Esophagus muscularis mucosa (tissue), 4 donors: ENCODE results near the gene ATP1A1. TPM values are rescaled to one million over a fixed set of nuclear protein-coding genes. Genes with fewer than 3 reads are reported as not detected.

Source experiments
- DNase-seq: peaks from one replicate; pipeline ENCODE4 v3.0.0-alpha.2; 2017; ENCODE audit errors: extremely low spot score
- H3K27ac ChIP-seq, 4 donors: fragments of 200-600 bp; sonication (generic); replicated peaks in 1 of 4; 1 replicate in 3 of 4; 2 replicates in 1 of 4; pipeline ENCODE4 v1.5.1; 2016 to 2019; ENCODE audit warnings: mild to moderate bottlenecking in 1 of 4
- H3K27me3 ChIP-seq, 4 donors: fragments of 200-600 bp; sonication (generic); one replicate each; pipeline versions ENCODE4 v1.5.1 to v1.6.0; 2016 to 2019
- H3K36me3 ChIP-seq, 4 donors: fragments of 200-600 bp; sonication (generic); one replicate each; pipeline ENCODE4 v1.5.1; 2016 to 2019
- H3K4me1 ChIP-seq, 4 donors: fragments of 200-600 bp; sonication (generic); one replicate each; pipeline ENCODE4 v1.5.1; 2016 to 2019
- H3K4me3 ChIP-seq, 4 donors: fragments of 200-600 bp; sonication (generic); 1 replicate in 2 of 4; 2 replicates in 2 of 4; pipeline ENCODE4 v1.5.1; 2016 to 2019; ENCODE audit warnings: mild to moderate bottlenecking in 4 of 4, moderate library complexity in 1 of 4
- H3K9me3 ChIP-seq, 4 donors: fragments of 200-600 bp; sonication (generic); 1 replicate in 3 of 4; 2 replicates in 1 of 4; pipeline ENCODE4 v1.5.1; 2016 to 2019
- EP300 ChIP-seq: sonication (generic); formaldehyde crosslinking; IDR thresholded peaks from one replicate; pipeline ENCODE4 v1.6.1; 2017; ENCODE audit warnings: antibody characterized with exemption
- POLR2A ChIP-seq: fragments of 450-650 bp; IDR thresholded peaks from one replicate; pipeline ENCODE4 v1.6.1; 2017; ENCODE audit warnings: antibody characterized with exemption, moderate library complexity, mild to moderate bottlenecking, low read depth
- POLR2AphosphoS5 ChIP-seq, 2 donors: sonication (generic); formaldehyde crosslinking; IDR thresholded peaks; one replicate each; pipeline ENCODE4 v1.6.1; 2017; ENCODE audit warnings: antibody characterized with exemption in 2 of 2
- WGBS: methylation state at CpG from one replicate; pipeline ENCODE4 v1.1.5; 2018; 5-methylcytosine and 5-hydroxymethylcytosine counted together
- intact Hi-C: fragments of 100-400 bp; cut with DNase I; formaldehyde crosslinking; loops from one replicate; pipeline ENCODE4 v1.15.1; 2023
- total RNA-seq, 4 donors: library from RNA; depleted of rRNA; stranded (reverse); fragments of >200 nt; gene quantifications; one replicate each; pipeline versions ENCODE4 v1.1.0 to v1.2.1, GENCODE V29; 2016
- TF ChIP-seq, protein P1 (sequence below), 3 experiments: fragments of 200-600 bp in 2 of 3; fragments of 450-650 bp in 1 of 3; sonication (generic) in 2 of 3; IDR thresholded peaks; one replicate each; pipeline ENCODE4 v1.5.1; 2017 to 2019; ENCODE audit warnings: antibody characterized with exemption in 3 of 3, mild to moderate bottlenecking in 2 of 3, moderate library complexity in 1 of 3

Gene ATP1A1
- total RNA-seq, 4 donors from 2014 or later, result 90.1 to 196 (median 157) TPM

DNA sequence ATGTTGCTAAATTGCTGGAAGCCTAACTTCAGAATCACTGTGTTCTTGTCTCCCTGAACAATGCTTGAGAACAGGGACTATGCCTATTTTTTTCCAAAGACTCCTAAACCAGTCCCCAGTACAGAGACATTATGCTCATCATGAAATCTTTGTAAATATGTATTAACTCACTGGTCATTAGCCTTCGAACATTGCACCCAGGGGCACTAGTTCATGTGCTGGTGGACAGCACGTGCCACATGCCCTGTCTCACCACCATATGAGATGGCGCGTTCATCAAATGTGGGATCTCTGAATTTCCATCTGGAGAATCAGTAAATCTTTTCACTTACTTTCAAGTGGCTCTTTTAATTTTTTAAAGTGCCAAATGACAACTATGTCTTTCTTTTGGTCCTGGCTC, 11.0 kb upstream of the ATP1A1 start:
- 98% methylated on average over 4 of the region's 4 CpGs for WGBS
- no peak for DNase-seq
- TF ChIP-seq EP300, result no peak
- no peak for TF ChIP-seq POLR2AphosphoS5 (IDR thresholded peaks at IDR 0.05)
- TF ChIP-seq, protein P1, sequence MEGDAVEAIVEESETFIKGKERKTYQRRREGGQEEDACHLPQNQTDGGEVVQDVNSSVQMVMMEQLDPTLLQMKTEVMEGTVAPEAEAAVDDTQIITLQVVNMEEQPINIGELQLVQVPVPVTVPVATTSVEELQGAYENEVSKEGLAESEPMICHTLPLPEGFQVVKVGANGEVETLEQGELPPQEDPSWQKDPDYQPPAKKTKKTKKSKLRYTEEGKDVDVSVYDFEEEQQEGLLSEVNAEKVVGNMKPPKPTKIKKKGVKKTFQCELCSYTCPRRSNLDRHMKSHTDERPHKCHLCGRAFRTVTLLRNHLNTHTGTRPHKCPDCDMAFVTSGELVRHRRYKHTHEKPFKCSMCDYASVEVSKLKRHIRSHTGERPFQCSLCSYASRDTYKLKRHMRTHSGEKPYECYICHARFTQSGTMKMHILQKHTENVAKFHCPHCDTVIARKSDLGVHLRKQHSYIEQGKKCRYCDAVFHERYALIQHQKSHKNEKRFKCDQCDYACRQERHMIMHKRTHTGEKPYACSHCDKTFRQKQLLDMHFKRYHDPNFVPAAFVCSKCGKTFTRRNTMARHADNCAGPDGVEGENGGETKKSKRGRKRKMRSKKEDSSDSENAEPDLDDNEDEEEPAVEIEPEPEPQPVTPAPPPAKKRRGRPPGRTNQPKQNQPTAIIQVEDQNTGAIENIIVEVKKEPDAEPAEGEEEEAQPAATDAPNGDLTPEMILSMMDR (IDR thresholded peaks at IDR 0.05), result no peak
- TF ChIP-seq POLR2A, result no peak

DNA sequence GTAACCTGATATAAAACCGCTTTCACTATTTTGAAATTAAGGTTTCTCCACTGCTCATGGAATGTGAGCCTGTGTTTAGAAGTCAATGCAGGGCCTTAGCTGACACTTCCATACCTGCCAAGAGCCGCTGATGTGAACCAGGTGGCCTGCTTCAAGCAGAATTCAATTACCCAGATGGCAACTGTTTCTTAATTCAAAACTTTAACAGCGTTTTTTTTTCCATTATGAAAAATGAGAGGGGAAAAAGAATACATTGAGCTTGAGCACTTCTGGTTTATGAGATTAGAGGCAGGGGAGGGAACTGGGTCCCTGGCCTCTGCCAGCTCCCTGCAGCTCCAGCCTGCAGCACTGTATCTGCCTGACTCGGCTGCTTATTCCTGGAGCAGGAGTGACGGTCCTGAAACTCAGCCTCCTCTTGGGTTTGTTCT, 7.7 kb upstream of the ATP1A1 start:
- 32% methylated on average over 5 of the region's 5 CpGs for WGBS
- DNase-seq, result no peak
- H3K36me3 ChIP-seq, result no peaks in the 10 kb centered on the region
- TF ChIP-seq POLR2AphosphoS5 (IDR thresholded peaks at IDR 0.05), result peak in 1 of 2 donors; percentile 54
- TF ChIP-seq POLR2A, result no peak
- H3K4me1 ChIP-seq, result peaks cover 6 to 20% (median 15%) of the 10 kb centered on the region in 4 donors
- no peaks in the 10 kb centered on the region for H3K27me3 ChIP-seq
- intact Hi-C loops, result loop anchor here (2.0 to 5.0 kb wide), 2 partner anchors 52 to 119 kb away; no protein-coding TSS in a partner anchor
- no peak overlapping the region for H3K4me3 ChIP-seq
- no peaks in the 10 kb centered on the region for H3K9me3 ChIP-seq
- H3K27ac ChIP-seq, result no peak overlapping the region

More for the DNA sequence above, 11.0 kb upstream of the ATP1A1 start:
- H3K4me3 ChIP-seq, result no peak overlapping the region
- no peaks in the 10 kb centered on the region for H3K9me3 ChIP-seq
- no peaks in the 10 kb centered on the region for H3K27me3 ChIP-seq
- no peak overlapping the region for H3K27ac ChIP-seq
- H3K4me1 ChIP-seq, result peaks cover 6 to 20% (median 15%) of the 10 kb centered on the region in 4 donors
- intact Hi-C loops, result no loop called here
- H3K36me3 ChIP-seq, result no peaks in the 10 kb centered on the region

DNA sequence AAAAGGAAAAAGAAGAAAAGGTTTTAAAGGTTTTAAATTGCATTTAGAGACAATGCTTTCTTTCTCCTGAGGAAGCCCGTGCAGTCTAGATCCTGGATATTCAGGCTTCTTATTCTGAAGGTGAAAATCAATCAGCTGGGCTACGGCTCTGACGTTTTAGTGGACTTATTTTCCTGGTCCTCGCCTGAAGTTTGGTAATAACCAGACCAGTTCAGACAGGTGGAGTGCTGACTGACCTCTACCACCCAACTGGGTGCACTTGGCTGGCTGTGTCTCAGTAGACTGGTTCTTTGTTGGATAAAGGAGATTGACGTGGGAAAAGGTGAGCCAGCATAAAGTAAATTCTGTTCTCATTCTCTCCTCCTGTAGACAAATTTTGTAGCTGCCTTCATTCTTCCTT, 7.2 kb upstream of the ATP1A1 start:
- WGBS, result 43% methylated on average over 5 of the region's 5 CpGs
- Histone ChIP-seq H3K9me3 (no peaks in the 10 kb centered on the region), H3K4me3 (no peak overlapping the region), H3K27ac (no peak overlapping the region), H3K27me3 (no peaks in the 10 kb centered on the region), H3K4me1 (peaks cover 6 to 20% (median 15%) of the 10 kb centered on the region in 4 donors), H3K36me3 (no peaks in the 10 kb centered on the region)
- DNase-seq, result no peak
- intact Hi-C loops, result loop anchor here (2.0 to 5.0 kb wide), 2 partner anchors 51 to 119 kb away; no protein-coding TSS in a partner anchor
- TF ChIP-seq POLR2AphosphoS5 (IDR thresholded peaks at IDR 0.05), result no peak
- TF ChIP-seq, protein P1 (IDR thresholded peaks at IDR 0.05), result no peak
- no peak for TF ChIP-seq POLR2A
- TF ChIP-seq EP300, result no peak

DNA sequence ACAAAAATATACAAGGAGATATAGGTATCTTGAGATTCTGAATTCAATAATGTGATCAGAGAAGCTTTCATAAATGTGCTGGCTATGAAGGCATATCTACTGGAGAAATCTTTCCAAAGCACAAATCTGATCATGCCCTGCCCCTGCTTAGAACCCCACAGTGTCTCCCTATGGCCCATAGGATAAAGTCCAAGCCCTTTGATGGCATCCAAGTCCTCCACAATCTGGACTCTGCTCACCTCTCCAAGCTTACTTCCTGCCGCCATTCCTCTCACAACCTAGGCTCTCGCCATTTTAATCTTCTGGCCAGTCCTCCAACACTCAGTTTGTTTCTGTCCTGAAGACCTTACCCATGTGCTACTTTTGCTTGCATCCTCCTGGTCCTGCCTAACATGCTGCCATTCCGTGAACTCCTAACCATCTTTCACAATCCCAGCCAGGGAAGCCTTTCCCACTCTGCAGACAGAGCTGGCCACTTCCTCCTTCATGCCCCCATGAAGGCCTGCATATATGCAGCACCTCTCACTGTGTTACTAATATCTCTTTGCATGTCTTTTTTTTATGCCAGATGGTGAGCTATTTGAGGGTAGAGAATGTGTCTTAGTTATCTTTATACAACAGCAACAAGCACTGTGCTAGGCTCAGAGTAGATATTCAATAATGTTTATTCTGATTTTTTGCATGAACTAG, 5.6 kb upstream of the ATP1A1 start:
- H3K27me3 ChIP-seq, result no peaks in the 10 kb centered on the region
- 93% methylated on average over 3 of the region's 3 CpGs for WGBS
- no peak for DNase-seq
- H3K4me1 ChIP-seq, result peaks cover 9 to 25% (median 21%) of the 10 kb centered on the region in 4 donors
- no peak for TF ChIP-seq POLR2AphosphoS5 (IDR thresholded peaks at IDR 0.05)
- no peak for TF ChIP-seq POLR2A
- TF ChIP-seq, protein P1 (IDR thresholded peaks at IDR 0.05), result no peak
- TF ChIP-seq EP300, result no peak
- H3K4me3 ChIP-seq, result no peak overlapping the region
- H3K36me3 ChIP-seq, result no peaks in the 10 kb centered on the region
- H3K27ac ChIP-seq, result no peak overlapping the region
- intact Hi-C loops, result loop anchor here (5.0 kb wide), 1 partner anchor 50 kb away; no protein-coding TSS in a partner anchor
- no peaks in the 10 kb centered on the region for H3K9me3 ChIP-seq

DNA sequence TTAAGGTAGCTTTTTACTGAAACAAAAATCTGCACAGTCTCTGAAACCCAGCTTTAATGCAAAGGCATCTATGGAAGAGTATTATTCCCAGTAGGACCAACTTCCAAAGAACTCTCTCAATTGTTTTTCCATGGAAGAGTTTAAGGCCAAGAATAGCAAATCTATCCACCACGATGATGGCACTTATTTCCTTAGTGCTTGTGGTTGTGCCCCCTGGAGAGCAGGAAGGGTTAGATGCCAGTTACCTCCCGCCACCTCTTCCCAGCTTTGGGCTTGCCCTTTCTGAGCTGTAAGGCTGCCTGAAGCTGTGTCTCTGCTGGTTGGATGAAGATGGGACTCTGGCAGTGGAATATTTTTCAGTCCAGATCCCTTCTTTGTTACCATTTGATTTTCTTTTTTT, 4.8 kb upstream of the ATP1A1 start:
- Histone ChIP-seq H3K27me3 (no peaks in the 10 kb centered on the region), H3K27ac (no peak overlapping the region), H3K36me3 (no peaks in the 10 kb centered on the region), H3K4me3 (no peak overlapping the region), H3K9me3 (no peaks in the 10 kb centered on the region), H3K4me1 (peaks cover 12 to 29% (median 25%) of the 10 kb centered on the region in 4 donors)
- intact Hi-C loops, result loop anchor here (5.0 kb wide), 1 partner anchor 49 kb away; no protein-coding TSS in a partner anchor
- 83% methylated on average over 2 of the region's 2 CpGs for WGBS
- no peak for DNase-seq
- no peak for TF ChIP-seq POLR2AphosphoS5 (IDR thresholded peaks at IDR 0.05)
